ENCODE data around the gene PALB2. TPM values are rescaled to one million over a fixed set of nuclear protein-coding genes. Genes with fewer than 3 reads are reported as not detected.

The PALB2 gene
- total and polyA plus RNA-seq, 2 of the 8 experiments (the other 6 are each of a cell fraction or from before 2014, with no cell fraction given): 12.5 to 33.1 TPM

- no peak for TF ChIP-seq ATF3 (IDR thresholded peaks at IDR 0.05; ENCODE audit: insufficient read depth, low read depth, low read length)
- TF ChIP-seq, protein P1, sequence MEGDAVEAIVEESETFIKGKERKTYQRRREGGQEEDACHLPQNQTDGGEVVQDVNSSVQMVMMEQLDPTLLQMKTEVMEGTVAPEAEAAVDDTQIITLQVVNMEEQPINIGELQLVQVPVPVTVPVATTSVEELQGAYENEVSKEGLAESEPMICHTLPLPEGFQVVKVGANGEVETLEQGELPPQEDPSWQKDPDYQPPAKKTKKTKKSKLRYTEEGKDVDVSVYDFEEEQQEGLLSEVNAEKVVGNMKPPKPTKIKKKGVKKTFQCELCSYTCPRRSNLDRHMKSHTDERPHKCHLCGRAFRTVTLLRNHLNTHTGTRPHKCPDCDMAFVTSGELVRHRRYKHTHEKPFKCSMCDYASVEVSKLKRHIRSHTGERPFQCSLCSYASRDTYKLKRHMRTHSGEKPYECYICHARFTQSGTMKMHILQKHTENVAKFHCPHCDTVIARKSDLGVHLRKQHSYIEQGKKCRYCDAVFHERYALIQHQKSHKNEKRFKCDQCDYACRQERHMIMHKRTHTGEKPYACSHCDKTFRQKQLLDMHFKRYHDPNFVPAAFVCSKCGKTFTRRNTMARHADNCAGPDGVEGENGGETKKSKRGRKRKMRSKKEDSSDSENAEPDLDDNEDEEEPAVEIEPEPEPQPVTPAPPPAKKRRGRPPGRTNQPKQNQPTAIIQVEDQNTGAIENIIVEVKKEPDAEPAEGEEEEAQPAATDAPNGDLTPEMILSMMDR (IDR thresholded peaks at IDR 0.05; ENCODE audit: control extremely low read depth in 1 of 3, insufficient read depth in 1 of 3, low read depth in 1 of 3, low read length in 3 of 3): peak; percentile 29 to 65 (median 47); a peak in 3 of 4 replicates
- peak in 1 of 2 experiments; percentile 26; a peak in 2 of 4 replicates for TF ChIP-seq RAD21 (IDR thresholded peaks at IDR 0.05 in 1 of 2, conservative IDR thresholded peaks at IDR 0.05 in 1 of 2; ENCODE audit: low read depth in 2 of 2, low read length in 2 of 2)
- TF ChIP-seq EP300 (IDR thresholded peaks at IDR 0.05; ENCODE audit: borderline replicate concordance in 1 of 2, low read depth in 2 of 2, low read length in 2 of 2): no peak
- peak in 1 of 2 experiments; percentile 69; a peak in 1 of 4 replicates for TF ChIP-seq SIN3A (conservative IDR thresholded peaks at IDR 0.05 in 1 of 2, IDR thresholded peaks at IDR 0.05 in 1 of 2; ENCODE audit: low read depth in 1 of 2, low read length in 2 of 2)
- Histone ChIP-seq H2BK120ac (replicated peaks; ENCODE audit: low read depth, low read length) (no peak overlapping the region), H3K79me2 (ENCODE audit: control insufficient read depth in 1 of 2, insufficient read depth in 2 of 2, low read length in 2 of 2) (peaks cover 25 to 37% of the 10 kb centered on the region in 2 experiments), H2BK5ac (ENCODE audit: low read depth, low read length) (no peak overlapping the region), H3K79me1 (ENCODE audit: low read depth, low read length) (peaks cover 8% of the 10 kb centered on the region), H2BK20ac (ENCODE audit: low read length) (no peak overlapping the region), H3K9me3 (ENCODE audit: insufficient read depth in 2 of 2, low read depth in 1 of 2, low read length in 1 of 2) (no peaks in the 10 kb centered on the region), H2BK15ac (ENCODE audit: low read length) (no peak overlapping the region), H4K8ac (ENCODE audit: extremely low read depth, insufficient read depth, low read length) (no peak overlapping the region), H2AFZ (ENCODE audit: low read length) (no peak overlapping the region), H3K27me3 (replicated peaks in 1 of 4; ENCODE audit: control insufficient read depth in 3 of 4, extremely low read depth in 1 of 4, insufficient read depth in 3 of 4, low read length in 3 of 4) (no peaks in the 10 kb centered on the region), H2BK12ac (ENCODE audit: low read depth, low read length) (no peak overlapping the region; the same call in 1 of the 2 replicates), H4K20me1 (replicated peaks in 1 of 2; ENCODE audit: control insufficient read depth in 1 of 2, insufficient read depth in 2 of 2, low read length in 2 of 2) (peaks cover 0 to 2% of the 10 kb centered on the region in 2 experiments), H2AK5ac (ENCODE audit: low read depth, low read length) (no peak overlapping the region), H4K5ac (ENCODE audit: insufficient read length, low read depth, low read length) (peak overlapping the region; percentile 85), H3K56ac (replicated peaks; ENCODE audit: insufficient read length, low read depth, low read length) (no peak overlapping the region), H4K91ac (replicated peaks; ENCODE audit: insufficient read length, low read length) (peak overlapping the region; percentile 25), H3K27ac (ENCODE audit: low read depth, low read length) (no peak overlapping the region), H3K18ac (ENCODE audit: extremely low read depth, low read length) (peak overlapping the region; percentile 72; the same call in 1 of the 2 replicates), H3K9ac (replicated peaks in 1 of 4; ENCODE audit: extremely low read depth in 1 of 4, low read depth in 3 of 4, low read length in 3 of 4) (no peak overlapping the region), H3K23me2 (ENCODE audit: low read depth, low read length) (peaks cover 6% of the 10 kb centered on the region), H3K23ac (ENCODE audit: insufficient read length) (no peak overlapping the region), H3K4ac (replicated peaks; ENCODE audit: insufficient read length, low read depth, low read length) (peak overlapping the region; percentile 76), H3K4me2 (ENCODE audit: insufficient read depth in 1 of 2, low read depth in 2 of 2, low read length in 2 of 2) (no peak overlapping the region), H3K36me3 (ENCODE audit: control insufficient read depth in 2 of 4, insufficient read depth in 4 of 4, low read length in 3 of 4) (peaks cover 7 to 16% (median 12%) of the 10 kb centered on the region in 4 experiments; a peak in 7 of 8 replicates), H3K4me3 (ENCODE audit: extremely low read depth in 1 of 4, insufficient read depth in 2 of 4, low read depth in 3 of 4, low read length in 4 of 4) (no peak overlapping the region), H3K4me1 (replicated peaks in 1 of 4; ENCODE audit: control insufficient read depth in 3 of 4, insufficient read depth in 4 of 4, low read length in 3 of 4) (peaks cover 2 to 9% (median 4%) of the 10 kb centered on the region in 4 experiments; a peak in 4 of 7 replicates), H3K14ac (ENCODE audit: insufficient read length) (no peak overlapping the region)
- POLR2A ChIA-PET (ENCODE audit: partially characterized antibody): interaction anchor here (0.8 to 4.3 kb wide), 8 partner anchors 7 to 82 kb away, joined by 3 to 19 read pairs (median 4); partner anchors contain the start of genes EARS2 and UBFD1
- no peak for FAIRE-seq
- WGBS, 2 experiments (ENCODE audit: extremely low coverage in 1 of 2, insufficient coverage in 1 of 2, insufficient read length in 1 of 2, insufficient replicate concordance in 2 of 2, low coverage in 1 of 2, low lambda C conversion rate in 2 of 2, missing lambda C conversion rate in 1 of 2): 85% methylated on average over 11 of the region's 11 CpGs; no CpG with 5 or more reads in 1 of the 2 experiments
- peak; percentile 33 to 47 for DNase-seq (ENCODE audit: low read depth in 1 of 2, low spot score in 2 of 2)
- CTCF ChIA-PET (ENCODE audit: partially characterized antibody): interaction anchor here (0.6 to 3.3 kb wide), 24 partner anchors 7 to 163 kb away, joined by 3 to 17 read pairs (median 4); partner anchors contain the start of genes EARS2 and UBFD1
These were observed 43.9 kb downstream of the PALB2 start for GRCh38 chr16:23597003-23597756.

Data from H1 (cell line).